Measurements from ENCODE around the gene NCF2. TPM values are rescaled to one million over a fixed set of nuclear protein-coding genes. Genes with fewer than 3 reads are reported as not detected.

NCF2 gene
- total RNA-seq, 1 experiment from 2014 or later, result not detected

DNA sequence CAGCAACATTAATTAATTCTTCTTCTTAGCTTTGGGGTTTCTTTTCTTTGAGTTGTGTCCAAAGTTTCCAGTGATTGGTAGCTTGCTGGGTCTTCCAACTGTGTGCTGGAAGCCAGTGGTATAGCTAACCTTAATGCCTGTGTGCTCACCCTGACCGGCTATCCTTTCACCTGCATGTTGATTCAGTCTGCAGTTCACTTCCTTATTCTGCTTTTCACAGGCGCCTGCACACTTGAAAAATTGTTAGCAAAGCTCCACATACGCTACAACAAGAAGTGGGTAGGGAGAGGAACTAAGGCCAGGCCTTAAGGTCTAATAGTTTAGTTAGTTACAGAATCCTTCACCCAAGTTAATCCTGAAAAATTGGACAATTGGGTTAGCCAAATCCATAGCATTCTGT is 35.7 kb downstream of the NCF2 start:
- no peak for TF ChIP-seq EZH2 (IDR thresholded peaks at IDR 0.05; ENCODE audit: borderline replicate concordance, low read depth, low read length, poor library complexity, severe bottlenecking)
- TF ChIP-seq, protein P1, sequence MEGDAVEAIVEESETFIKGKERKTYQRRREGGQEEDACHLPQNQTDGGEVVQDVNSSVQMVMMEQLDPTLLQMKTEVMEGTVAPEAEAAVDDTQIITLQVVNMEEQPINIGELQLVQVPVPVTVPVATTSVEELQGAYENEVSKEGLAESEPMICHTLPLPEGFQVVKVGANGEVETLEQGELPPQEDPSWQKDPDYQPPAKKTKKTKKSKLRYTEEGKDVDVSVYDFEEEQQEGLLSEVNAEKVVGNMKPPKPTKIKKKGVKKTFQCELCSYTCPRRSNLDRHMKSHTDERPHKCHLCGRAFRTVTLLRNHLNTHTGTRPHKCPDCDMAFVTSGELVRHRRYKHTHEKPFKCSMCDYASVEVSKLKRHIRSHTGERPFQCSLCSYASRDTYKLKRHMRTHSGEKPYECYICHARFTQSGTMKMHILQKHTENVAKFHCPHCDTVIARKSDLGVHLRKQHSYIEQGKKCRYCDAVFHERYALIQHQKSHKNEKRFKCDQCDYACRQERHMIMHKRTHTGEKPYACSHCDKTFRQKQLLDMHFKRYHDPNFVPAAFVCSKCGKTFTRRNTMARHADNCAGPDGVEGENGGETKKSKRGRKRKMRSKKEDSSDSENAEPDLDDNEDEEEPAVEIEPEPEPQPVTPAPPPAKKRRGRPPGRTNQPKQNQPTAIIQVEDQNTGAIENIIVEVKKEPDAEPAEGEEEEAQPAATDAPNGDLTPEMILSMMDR (conservative IDR thresholded peaks at IDR 0.05; ENCODE audit: low read depth, low read length), result no peak
- POLR2A ChIA-PET (ENCODE audit: low non-redundant PET), result no interaction called here
- H3K27ac ChIP-seq (ENCODE audit: low read depth, low read length, poor library complexity, severe bottlenecking), result no peak overlapping the region
- no peak overlapping the region for H3K4me3 ChIP-seq (ENCODE audit: low read depth, low read length, poor library complexity, severe bottlenecking)
- BruUV-seq (replicated peaks), result no TSS peak
- H3K4me1 ChIP-seq (ENCODE audit: insufficient read depth, low read length, poor library complexity, severe bottlenecking), result no peaks in the 10 kb centered on the region
- no peaks in the 10 kb centered on the region for H3K27me3 ChIP-seq (replicated peaks; ENCODE audit: insufficient read depth, low read depth, low read length, poor library complexity)
- peaks cover 44% of the 10 kb centered on the region for H3K36me3 ChIP-seq (ENCODE audit: insufficient read depth, low read length, poor library complexity, severe bottlenecking)
- no peaks in the 10 kb centered on the region for H3K9me3 ChIP-seq (ENCODE audit: low read depth, low read length, poor library complexity, severe bottlenecking)
- intact Hi-C loops (cut with micrococcal nuclease; ENCODE audit: unreplicated experiment), result no loop called here
- no peak for DNase-seq (ENCODE audit: low spot score)
- CTCF ChIA-PET, result interaction anchor here (0.6 kb wide), 1 partner anchor 130 kb away, joined by 3 read pairs; no protein-coding TSS in a partner anchor

DNA sequence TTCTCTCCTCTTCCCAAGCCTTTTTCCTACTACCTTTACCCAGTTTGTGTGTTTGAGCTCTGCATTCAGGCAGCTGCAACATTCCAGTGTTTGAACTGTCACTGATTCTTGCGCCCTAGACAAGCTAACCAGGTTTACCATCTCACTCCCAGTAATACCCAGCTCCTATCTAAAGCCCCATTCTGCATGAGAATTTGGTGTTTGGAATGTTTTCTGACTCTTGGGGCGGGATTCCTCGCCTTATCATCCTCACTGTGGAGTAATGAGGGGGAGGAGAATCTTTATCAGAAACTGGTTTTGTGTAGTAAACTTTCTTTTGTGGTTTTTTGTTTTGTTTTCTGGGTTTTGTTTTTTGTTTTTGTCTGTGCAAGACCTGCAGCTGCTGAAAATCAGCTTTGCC is 36.5 kb downstream of the NCF2 start:
- intact Hi-C loops (cut with micrococcal nuclease; ENCODE audit: unreplicated experiment), result no loop called here

DNA sequence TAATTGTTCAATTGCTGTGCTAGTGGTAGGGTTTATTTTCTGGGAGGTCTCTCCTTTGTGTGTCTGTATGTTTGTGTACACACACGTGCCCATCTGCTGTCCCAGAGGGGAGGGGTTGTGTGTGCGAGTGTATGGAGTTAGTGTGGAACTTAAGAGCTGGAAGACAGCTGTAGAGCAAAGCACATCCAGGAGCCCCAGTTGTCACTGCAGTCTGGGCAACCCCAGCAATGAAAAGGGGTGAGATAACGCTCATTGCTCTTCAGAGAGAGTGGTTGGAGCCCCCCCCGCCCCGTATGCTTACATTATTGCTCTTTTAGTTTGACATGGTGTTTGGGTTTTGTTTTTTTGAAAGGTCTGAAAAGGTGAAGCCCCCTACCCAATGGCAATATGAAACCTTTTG is 36.9 kb downstream of the NCF2 start:
- H3K9me3 ChIP-seq (ENCODE audit: low read depth, low read length, poor library complexity, severe bottlenecking), result no peaks in the 10 kb centered on the region
- BruUV-seq (replicated peaks), result no TSS peak
- H3K36me3 ChIP-seq (ENCODE audit: insufficient read depth, low read length, poor library complexity, severe bottlenecking), result peaks cover 56% of the 10 kb centered on the region
- no peaks in the 10 kb centered on the region for H3K4me1 ChIP-seq (ENCODE audit: insufficient read depth, low read length, poor library complexity, severe bottlenecking)
- no peak overlapping the region for H3K27ac ChIP-seq (ENCODE audit: low read depth, low read length, poor library complexity, severe bottlenecking)
- no peak for DNase-seq (ENCODE audit: low spot score)
- POLR2A ChIA-PET (ENCODE audit: low non-redundant PET), result no interaction called here
- CTCF ChIA-PET, result no interaction called here
- no peak overlapping the region for H3K4me3 ChIP-seq (ENCODE audit: low read depth, low read length, poor library complexity, severe bottlenecking)
- intact Hi-C loops (cut with micrococcal nuclease; ENCODE audit: unreplicated experiment), result no loop called here
- TF ChIP-seq, protein P1 (conservative IDR thresholded peaks at IDR 0.05; ENCODE audit: low read depth, low read length), result no peak
- no peak for TF ChIP-seq EZH2 (IDR thresholded peaks at IDR 0.05; ENCODE audit: borderline replicate concordance, low read depth, low read length, poor library complexity, severe bottlenecking)
- no peaks in the 10 kb centered on the region for H3K27me3 ChIP-seq (replicated peaks; ENCODE audit: insufficient read depth, low read depth, low read length, poor library complexity)

More for the DNA sequence above, 36.5 kb downstream of the NCF2 start:
- no peak overlapping the region for H3K4me3 ChIP-seq (ENCODE audit: low read depth, low read length, poor library complexity, severe bottlenecking)
- DNase-seq (ENCODE audit: low spot score), result no peak
- no peaks in the 10 kb centered on the region for H3K4me1 ChIP-seq (ENCODE audit: insufficient read depth, low read length, poor library complexity, severe bottlenecking)
- no peak overlapping the region for H3K27ac ChIP-seq (ENCODE audit: low read depth, low read length, poor library complexity, severe bottlenecking)
- ChIA-PET CTCF (interaction anchor here (0.6 kb wide), 1 partner anchor 131 kb away, joined by 3 read pairs; no protein-coding TSS in a partner anchor), POLR2A (ENCODE audit: low non-redundant PET) (no interaction called here)
- TF ChIP-seq, protein P1 (conservative IDR thresholded peaks at IDR 0.05; ENCODE audit: low read depth, low read length), result no peak
- no peak for TF ChIP-seq EZH2 (IDR thresholded peaks at IDR 0.05; ENCODE audit: borderline replicate concordance, low read depth, low read length, poor library complexity, severe bottlenecking)
- H3K27me3 ChIP-seq (replicated peaks; ENCODE audit: insufficient read depth, low read depth, low read length, poor library complexity), result no peaks in the 10 kb centered on the region
- no peaks in the 10 kb centered on the region for H3K9me3 ChIP-seq (ENCODE audit: low read depth, low read length, poor library complexity, severe bottlenecking)
- no TSS peak for BruUV-seq (replicated peaks)
- peaks cover 52% of the 10 kb centered on the region for H3K36me3 ChIP-seq (ENCODE audit: insufficient read depth, low read length, poor library complexity, severe bottlenecking)

Measured in A673 (cell line).